Fibroblast of skin of right quadriceps (primary cell): ENCODE data around the gene FAM89A.
"Not testable (repeated sequence)": the region's sequence is repeated elsewhere in the genome, so short reads cannot be mapped to it uniquely, and the experiment has no call there.

ENCODE experiments used
- DNase-seq: peaks from one replicate; pipeline ENCODE4 v3.0.0-alpha.2; 2013

The FAM89A gene

GRCh38 chr1:231055271-231055670 is 15.2 kb upstream of the FAM89A start:
- DNase-seq, result no peak

- peak; percentile 47 for DNase-seq
Observed at GRCh38 chr1:231053493-231054162, 13.6 kb upstream of the FAM89A start.

GRCh38 chr1:231052777-231053176 is 12.7 kb upstream of the FAM89A start:
- no peak for DNase-seq

- DNase-seq, result not testable (repeated sequence)
Observed at GRCh38 chr1:231050932-231051331, 10.9 kb upstream of the FAM89A start.

- no peak for DNase-seq
Observed at GRCh38 chr1:231050395-231050794, 10.3 kb upstream of the FAM89A start.

- no peak for DNase-seq
Observed at GRCh38 chr1:231049121-231049979, 9.3 kb upstream of the FAM89A start.

GRCh38 chr1:231048419-231048818 is 8.4 kb upstream of the FAM89A start:
- DNase-seq, result not testable (repeated sequence)

GRCh38 chr1:231047529-231047928 is 7.5 kb upstream of the FAM89A start:
- not testable (repeated sequence) for DNase-seq

GRCh38 chr1:231046730-231047395 is 6.8 kb upstream of the FAM89A start:
- DNase-seq, result no peak

GRCh38 chr1:231045921-231046729 is 6.1 kb upstream of the FAM89A start:
- not testable (repeated sequence) for DNase-seq

GRCh38 chr1:231045286-231045685 is 5.2 kb upstream of the FAM89A start:
- DNase-seq, result no peak

GRCh38 chr1:231044588-231044987 is 4.5 kb upstream of the FAM89A start:
- no peak for DNase-seq

- DNase-seq, result no peak
Observed at GRCh38 chr1:231041719-231042261, 1.7 kb upstream of the FAM89A start.

GRCh38 chr1:231040800-231041718 is 1.0 kb upstream of the FAM89A start:
- no peak for DNase-seq

GRCh38 chr1:231039161-231040018 is 664 bp downstream of the FAM89A start:
- DNase-seq, result peak; percentile 24

- DNase-seq, result no peak
Observed at GRCh38 chr1:231037585-231038517, 2.2 kb downstream of the FAM89A start.

- no peak for DNase-seq
Observed at GRCh38 chr1:231036416-231036815, 3.6 kb downstream of the FAM89A start.

GRCh38 chr1:231035799-231036198 is 4.3 kb downstream of the FAM89A start:
- no peak for DNase-seq

GRCh38 chr1:231032963-231033362 is 7.1 kb downstream of the FAM89A start:
- DNase-seq, result no peak
